PC-3 (cell line): ENCODE results near the gene PTRH1.

Experiments used
- EZH2 ChIP-seq: fragments of 300-600 bp; sonication (generic); IDR thresholded peaks from one replicate; pipeline ENCODE4 v1.6.1; 2017; ENCODE audit warnings: antibody characterized with exemption, mild to moderate bottlenecking, low read length; ENCODE audit not compliant: unreplicated experiment
- EZH2phosphoT487 ChIP-seq: fragments of 300-600 bp; sonication (generic); IDR thresholded peaks from 2 replicates; pipeline ENCODE4 v1.6.1; 2018; ENCODE audit warnings: mild to moderate bottlenecking, antibody characterized with exemption, low read length, borderline replicate concordance
- TF ChIP-seq, protein P1 (sequence below): fragments of 300-600 bp; sonication (generic); conservative IDR thresholded peaks from 2 replicates; pipeline ENCODE4 v1.5.1; 2017; ENCODE audit warnings: antibody characterized with exemption, low read depth, mild to moderate bottlenecking, low read length

DNA sequence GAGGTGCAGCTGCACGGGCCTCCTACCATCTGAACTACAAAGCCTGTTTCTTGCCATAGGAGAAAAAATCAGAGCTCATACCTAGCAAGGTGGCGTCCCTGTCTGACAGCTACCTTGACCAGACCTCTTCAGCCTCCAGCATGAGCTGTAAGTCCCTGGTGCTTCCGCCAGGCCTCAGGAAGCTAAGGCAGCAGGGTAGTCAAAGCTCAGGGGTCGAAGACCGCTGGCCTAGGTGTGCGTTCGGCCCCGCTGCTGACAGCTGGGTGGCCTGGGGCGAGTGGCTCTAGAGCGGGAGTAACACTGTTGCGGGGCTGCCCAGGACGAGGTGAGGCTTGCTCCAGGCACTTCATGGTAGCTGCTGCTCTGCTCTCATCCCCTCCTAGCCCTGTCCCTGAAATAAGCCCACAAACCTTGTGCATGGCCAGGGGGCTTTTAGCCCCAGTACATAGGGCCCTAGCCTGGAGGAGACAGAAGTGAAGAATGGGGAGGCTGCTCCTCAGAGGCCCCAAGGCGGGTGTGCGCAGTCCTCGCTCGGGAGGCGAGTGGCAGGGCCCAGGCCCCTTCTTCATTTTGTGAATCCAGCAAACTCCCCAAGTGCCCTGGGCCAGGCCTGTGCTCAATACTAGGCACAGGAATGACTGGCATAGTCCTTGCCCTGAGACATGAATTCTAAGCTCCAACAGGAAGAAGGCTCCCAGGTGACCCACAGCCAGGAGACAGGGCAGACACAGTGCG is 14.2 kb upstream of the PTRH1 start:
- TF ChIP-seq, protein P1, sequence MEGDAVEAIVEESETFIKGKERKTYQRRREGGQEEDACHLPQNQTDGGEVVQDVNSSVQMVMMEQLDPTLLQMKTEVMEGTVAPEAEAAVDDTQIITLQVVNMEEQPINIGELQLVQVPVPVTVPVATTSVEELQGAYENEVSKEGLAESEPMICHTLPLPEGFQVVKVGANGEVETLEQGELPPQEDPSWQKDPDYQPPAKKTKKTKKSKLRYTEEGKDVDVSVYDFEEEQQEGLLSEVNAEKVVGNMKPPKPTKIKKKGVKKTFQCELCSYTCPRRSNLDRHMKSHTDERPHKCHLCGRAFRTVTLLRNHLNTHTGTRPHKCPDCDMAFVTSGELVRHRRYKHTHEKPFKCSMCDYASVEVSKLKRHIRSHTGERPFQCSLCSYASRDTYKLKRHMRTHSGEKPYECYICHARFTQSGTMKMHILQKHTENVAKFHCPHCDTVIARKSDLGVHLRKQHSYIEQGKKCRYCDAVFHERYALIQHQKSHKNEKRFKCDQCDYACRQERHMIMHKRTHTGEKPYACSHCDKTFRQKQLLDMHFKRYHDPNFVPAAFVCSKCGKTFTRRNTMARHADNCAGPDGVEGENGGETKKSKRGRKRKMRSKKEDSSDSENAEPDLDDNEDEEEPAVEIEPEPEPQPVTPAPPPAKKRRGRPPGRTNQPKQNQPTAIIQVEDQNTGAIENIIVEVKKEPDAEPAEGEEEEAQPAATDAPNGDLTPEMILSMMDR = no peak
- TF ChIP-seq EZH2 (no peak), EZH2phosphoT487 (no peak)
